Stimulated activated naive CD8-positive, alpha-beta T cell treated with anti-CD3 and anti-CD28 coated beads, Interleukin-15, Interleukin-2, amounts not matched to agents 100 ng/mL and 50 ng/mL, for 24 hours (primary cell): ENCODE measurements around the gene ST8SIA1.
A peak's percentile ranks its signal among the peaks of the same experiment; 100 is the strongest.

Experiments used
- H3K27ac Mint-ChIP-seq: one replicate; pipeline ENCODE4 v1.8.0; 2021; ENCODE audit warnings: mild to moderate bottlenecking, mixed read lengths
- H3K27me3 Mint-ChIP-seq: one replicate; pipeline ENCODE4 v1.8.0; 2021; ENCODE audit warnings: mixed read lengths
- H3K36me3 Mint-ChIP-seq: one replicate; pipeline ENCODE4 v1.8.0; 2021; ENCODE audit warnings: low read depth, mixed read lengths
- H3K4me1 Mint-ChIP-seq: one replicate; pipeline ENCODE4 v1.8.0; 2021; ENCODE audit warnings: low read depth, mixed read lengths
- H3K4me3 Mint-ChIP-seq: one replicate; pipeline ENCODE4 v1.8.0; 2021; ENCODE audit warnings: mild to moderate bottlenecking, mixed read lengths
- H3K9me3 Mint-ChIP-seq: one replicate; pipeline ENCODE4 v1.8.0; 2021; ENCODE audit warnings: mixed read lengths

The ST8SIA1 gene

DNA sequence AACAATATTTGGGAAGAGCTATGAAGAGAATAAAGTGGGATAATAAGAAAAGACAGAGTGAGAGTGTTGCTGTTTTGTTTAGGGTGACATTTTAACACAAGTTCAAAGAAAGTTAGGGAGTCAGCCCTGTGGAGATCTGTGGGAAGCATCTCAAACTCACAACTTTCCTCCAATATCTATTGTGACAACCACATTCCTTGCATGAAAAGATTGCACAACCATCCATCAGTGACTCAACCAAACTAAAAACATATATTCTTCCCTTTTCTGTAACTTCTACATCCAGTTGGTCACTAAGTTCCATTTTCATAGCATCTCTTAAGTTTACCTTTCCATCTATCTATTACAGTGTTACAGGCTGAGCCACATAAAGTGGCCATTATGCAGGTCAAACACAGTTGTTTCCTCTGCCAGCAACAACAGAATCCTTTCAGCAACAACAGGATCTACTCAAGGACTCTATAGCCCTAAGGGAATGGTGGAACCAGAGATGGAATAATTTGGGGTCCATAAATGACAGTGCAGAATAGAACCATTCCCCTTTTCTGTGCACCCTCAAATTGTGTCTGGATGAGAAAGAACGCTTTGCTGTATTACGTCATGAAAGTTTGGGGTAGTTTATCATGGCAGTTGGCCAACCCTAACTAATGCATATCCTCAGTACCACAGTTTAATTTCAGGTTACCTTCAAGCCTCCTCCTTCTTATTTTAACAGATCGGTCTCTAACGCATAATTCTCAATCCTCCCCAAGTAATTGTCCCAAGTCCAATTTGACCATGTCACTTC, 118.8 kb downstream of the ST8SIA1 start:
- H3K36me3 Mint-ChIP-seq: no peaks in the 10 kb centered on the region
- no peaks in the 10 kb centered on the region for H3K9me3 Mint-ChIP-seq
- H3K4me1 Mint-ChIP-seq: no peaks in the 10 kb centered on the region
- H3K27me3 Mint-ChIP-seq: no peaks in the 10 kb centered on the region
- H3K4me3 Mint-ChIP-seq: no peak overlapping the region
- H3K27ac Mint-ChIP-seq: no peak overlapping the region

DNA sequence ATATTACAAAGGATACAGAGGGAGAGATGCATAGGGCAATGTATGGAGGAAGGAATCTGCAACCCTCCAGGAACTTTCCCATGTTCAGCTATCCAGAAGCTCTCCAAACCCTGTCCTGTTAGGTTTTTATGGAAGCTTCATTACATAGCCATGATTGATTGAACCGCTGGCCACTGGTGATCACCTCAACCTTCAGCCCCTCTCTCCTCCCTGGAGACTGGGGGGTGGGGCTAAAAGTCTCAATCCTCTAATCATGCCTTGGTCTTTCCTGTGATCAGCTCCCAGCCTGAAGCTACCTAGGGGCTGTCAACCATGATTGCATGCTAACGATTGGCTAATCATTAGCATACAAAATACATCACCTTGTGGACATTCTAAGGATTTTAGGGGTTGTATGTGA, 123.4 kb downstream of the ST8SIA1 start:
- no peaks in the 10 kb centered on the region for H3K4me1 Mint-ChIP-seq
- H3K27me3 Mint-ChIP-seq: no peaks in the 10 kb centered on the region
- H3K9me3 Mint-ChIP-seq: no peaks in the 10 kb centered on the region
- H3K27ac Mint-ChIP-seq: no peak overlapping the region
- no peak overlapping the region for H3K4me3 Mint-ChIP-seq
- H3K36me3 Mint-ChIP-seq: no peaks in the 10 kb centered on the region

DNA sequence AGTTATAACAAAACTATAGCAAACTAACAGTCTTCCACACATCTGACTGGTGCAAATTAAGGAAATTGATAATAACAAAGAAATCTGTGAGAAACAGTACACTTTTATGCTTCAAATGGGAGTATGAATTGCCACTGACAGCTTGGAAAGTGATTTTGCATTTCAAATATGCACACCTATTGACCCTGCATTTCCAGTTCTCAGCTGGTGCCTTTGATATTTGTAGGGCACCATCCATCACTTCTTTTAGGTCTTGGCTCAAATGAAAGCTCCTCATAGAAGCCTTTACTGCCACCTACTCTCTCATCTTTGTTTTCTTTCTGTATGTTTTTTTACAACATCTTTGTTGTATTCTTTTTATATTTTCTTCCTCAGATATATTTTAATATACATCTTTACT, 125.1 kb downstream of the ST8SIA1 start:
- Mint-ChIP-seq H3K9me3 (peaks cover under 1% of the 10 kb centered on the region), H3K4me1 (no peaks in the 10 kb centered on the region), H3K27me3 (no peaks in the 10 kb centered on the region), H3K4me3 (no peak overlapping the region), H3K36me3 (no peaks in the 10 kb centered on the region), H3K27ac (no peak overlapping the region)

DNA sequence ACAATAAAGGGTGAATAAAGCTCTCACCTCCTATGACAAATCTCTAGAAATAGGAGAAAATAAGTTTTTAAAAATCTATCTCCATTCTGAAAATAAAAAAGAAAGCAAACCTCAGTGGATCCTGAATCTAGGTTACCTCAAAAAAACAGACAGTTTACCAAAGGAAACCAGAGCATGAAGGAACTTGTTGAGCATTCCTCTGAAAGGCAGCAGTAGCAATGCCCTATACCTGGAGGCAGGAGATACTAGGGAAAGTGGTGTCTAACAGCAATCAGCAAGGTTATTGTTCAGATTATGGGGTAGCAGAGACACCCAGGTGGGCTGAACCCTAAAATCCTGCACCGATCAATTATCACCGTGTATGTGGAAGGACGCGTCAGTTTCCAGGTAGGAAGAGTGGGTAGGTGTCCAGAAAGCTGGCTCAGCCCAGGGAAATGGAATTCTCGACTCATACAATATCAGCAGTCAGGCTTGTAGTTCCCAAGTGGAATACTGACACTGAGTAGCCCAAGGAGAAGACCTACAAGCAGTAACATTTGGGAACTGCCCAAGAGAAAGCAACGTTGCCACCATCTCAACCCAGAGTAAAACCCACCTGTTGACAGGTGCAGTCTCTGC, 128.3 kb downstream of the ST8SIA1 start:
- Mint-ChIP-seq H3K36me3 (no peaks in the 10 kb centered on the region), H3K9me3 (peaks cover 10% of the 10 kb centered on the region), H3K4me1 (no peaks in the 10 kb centered on the region), H3K27ac (no peak overlapping the region), H3K27me3 (peaks cover 5% of the 10 kb centered on the region), H3K4me3 (no peak overlapping the region)

DNA sequence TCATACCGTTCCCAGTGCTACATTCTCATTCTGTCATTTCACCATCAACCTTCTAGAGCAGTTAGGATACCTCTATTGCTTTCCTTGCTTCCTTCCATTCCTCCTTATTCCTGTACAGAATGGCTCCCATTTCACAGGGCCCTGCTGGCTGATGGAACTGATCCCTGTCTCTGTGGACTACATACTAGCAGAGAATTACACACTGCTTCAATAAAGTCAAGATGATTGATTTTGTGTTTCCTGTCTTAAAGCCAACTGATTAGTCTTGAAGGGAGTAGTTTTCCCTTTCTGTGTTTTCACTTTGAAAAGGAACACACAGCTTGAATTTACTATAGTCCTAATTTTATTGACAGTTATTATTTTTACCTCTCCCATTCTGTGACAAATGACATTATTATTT, 130.1 kb downstream of the ST8SIA1 start:
- H3K9me3 Mint-ChIP-seq: peaks cover 10% of the 10 kb centered on the region
- H3K4me1 Mint-ChIP-seq: no peaks in the 10 kb centered on the region
- no peak overlapping the region for H3K4me3 Mint-ChIP-seq
- H3K27me3 Mint-ChIP-seq: peaks cover 5% of the 10 kb centered on the region
- no peaks in the 10 kb centered on the region for H3K36me3 Mint-ChIP-seq
- no peak overlapping the region for H3K27ac Mint-ChIP-seq

DNA sequence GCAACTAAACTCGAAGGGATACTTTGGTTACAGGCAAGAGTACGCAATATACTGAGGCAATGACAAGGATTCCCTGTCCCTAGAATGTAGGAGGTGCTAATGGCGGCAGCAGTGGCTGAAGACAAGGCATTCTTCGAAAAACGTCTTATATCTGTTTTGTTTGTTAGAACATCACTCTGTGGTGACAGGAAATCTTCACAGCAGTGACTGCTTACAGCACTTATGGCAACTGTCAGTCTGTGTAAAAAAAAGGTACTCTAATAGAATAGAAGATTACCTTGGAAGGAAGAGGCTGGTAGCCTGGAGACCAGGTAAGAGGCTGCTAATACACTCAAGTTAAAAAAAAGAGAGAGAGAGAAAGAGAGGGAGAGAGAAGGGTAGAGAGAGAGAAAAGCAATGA, 131.7 kb downstream of the ST8SIA1 start:
- peaks cover 10% of the 10 kb centered on the region for H3K9me3 Mint-ChIP-seq
- no peaks in the 10 kb centered on the region for H3K4me1 Mint-ChIP-seq
- no peak overlapping the region for H3K27ac Mint-ChIP-seq
- no peak overlapping the region for H3K4me3 Mint-ChIP-seq
- H3K27me3 Mint-ChIP-seq: peaks cover 5% of the 10 kb centered on the region
- no peaks in the 10 kb centered on the region for H3K36me3 Mint-ChIP-seq

DNA sequence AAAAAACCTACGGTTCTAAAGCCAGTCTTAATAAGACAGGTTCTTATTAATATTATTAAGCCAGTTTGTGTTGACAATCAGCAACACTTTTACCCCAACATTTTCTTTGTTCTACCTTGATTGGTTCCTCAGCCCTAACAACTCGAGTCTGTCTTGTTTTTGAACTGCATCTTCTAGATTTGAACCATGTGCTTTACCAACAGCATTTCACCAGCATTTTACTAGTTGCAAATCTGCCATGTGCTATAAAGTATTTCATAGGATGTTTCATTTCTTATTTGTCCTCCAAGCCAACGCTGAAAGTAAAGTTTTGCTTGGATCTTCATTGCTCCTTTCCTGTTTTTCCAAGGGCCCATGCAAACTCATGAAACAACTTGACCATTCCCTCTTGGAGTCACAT, 133.4 kb downstream of the ST8SIA1 start:
- no peaks in the 10 kb centered on the region for H3K36me3 Mint-ChIP-seq
- H3K9me3 Mint-ChIP-seq: peaks cover 10% of the 10 kb centered on the region
- H3K27me3 Mint-ChIP-seq: peaks cover 5% of the 10 kb centered on the region
- H3K27ac Mint-ChIP-seq: no peak overlapping the region
- no peaks in the 10 kb centered on the region for H3K4me1 Mint-ChIP-seq
- H3K4me3 Mint-ChIP-seq: no peak overlapping the region

DNA sequence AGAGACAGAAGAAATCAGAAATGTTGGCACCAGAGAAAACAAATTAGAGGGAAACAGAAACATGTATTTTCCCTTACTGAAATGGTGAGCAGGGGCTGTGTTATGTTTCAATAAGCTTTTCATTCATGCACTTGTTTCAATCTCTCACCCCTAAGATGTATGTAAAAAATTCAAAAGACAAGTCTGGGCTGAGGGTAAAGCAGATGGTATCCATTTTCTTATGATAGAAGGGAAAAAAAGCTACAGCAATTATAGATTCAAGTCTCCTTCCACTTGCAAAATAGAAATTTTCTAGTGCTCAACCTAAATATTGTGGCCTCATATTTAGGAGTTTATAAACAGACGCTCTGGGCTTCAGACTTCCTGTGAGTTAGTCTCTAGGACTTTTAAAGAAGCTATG, 138.3 kb downstream of the ST8SIA1 start:
- no peak overlapping the region for H3K27ac Mint-ChIP-seq
- no peaks in the 10 kb centered on the region for H3K36me3 Mint-ChIP-seq
- H3K27me3 Mint-ChIP-seq: no peaks in the 10 kb centered on the region
- H3K4me3 Mint-ChIP-seq: no peak overlapping the region
- H3K4me1 Mint-ChIP-seq: no peaks in the 10 kb centered on the region
- no peaks in the 10 kb centered on the region for H3K9me3 Mint-ChIP-seq

DNA sequence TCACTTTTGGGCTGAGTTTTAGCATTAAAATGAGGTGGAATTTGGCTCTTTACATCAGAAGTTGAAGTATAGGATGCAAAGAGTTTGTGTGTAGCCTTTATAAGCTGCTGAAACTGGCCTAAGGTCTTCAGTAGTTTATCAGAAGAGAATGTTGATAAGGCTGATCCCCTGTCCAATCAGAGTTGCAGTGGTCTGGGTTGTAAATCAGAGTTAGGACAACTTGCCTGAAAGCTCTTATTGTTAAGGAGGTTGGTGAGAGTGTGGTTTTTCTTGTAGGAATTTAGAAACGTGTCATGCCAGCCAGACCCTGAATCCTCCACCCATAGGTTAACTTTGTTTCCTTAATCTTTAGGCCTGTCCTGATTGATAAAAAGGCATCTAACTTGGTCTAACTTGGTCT, 143.5 kb downstream of the ST8SIA1 start:
- no peak overlapping the region for H3K4me3 Mint-ChIP-seq
- no peak overlapping the region for H3K27ac Mint-ChIP-seq
- H3K36me3 Mint-ChIP-seq: no peaks in the 10 kb centered on the region
- H3K27me3 Mint-ChIP-seq: no peaks in the 10 kb centered on the region
- H3K4me1 Mint-ChIP-seq: no peaks in the 10 kb centered on the region
- no peaks in the 10 kb centered on the region for H3K9me3 Mint-ChIP-seq

DNA sequence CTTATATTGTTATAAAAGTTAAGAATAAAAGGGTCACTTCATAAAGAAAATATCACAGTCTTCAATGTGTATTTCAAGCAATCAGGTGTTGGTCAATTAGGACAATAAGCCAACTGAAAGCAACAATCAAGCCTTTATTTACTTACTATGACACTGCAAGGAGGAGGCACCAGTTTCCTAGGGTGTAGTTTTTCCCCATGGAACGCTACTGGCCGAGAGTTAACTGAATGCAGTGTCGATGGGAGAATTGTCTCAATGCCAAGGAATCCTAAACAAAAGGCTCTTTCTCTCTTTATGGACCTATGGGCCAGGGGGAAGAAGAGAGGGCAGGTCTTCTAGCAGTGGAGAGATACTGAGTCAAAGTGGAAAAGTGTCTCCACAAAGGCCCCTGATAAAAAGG, 146.1 kb downstream of the ST8SIA1 start:
- Mint-ChIP-seq H3K36me3 (no peaks in the 10 kb centered on the region), H3K4me3 (no peak overlapping the region), H3K27ac (no peak overlapping the region), H3K4me1 (no peaks in the 10 kb centered on the region), H3K9me3 (no peaks in the 10 kb centered on the region), H3K27me3 (no peaks in the 10 kb centered on the region)

DNA sequence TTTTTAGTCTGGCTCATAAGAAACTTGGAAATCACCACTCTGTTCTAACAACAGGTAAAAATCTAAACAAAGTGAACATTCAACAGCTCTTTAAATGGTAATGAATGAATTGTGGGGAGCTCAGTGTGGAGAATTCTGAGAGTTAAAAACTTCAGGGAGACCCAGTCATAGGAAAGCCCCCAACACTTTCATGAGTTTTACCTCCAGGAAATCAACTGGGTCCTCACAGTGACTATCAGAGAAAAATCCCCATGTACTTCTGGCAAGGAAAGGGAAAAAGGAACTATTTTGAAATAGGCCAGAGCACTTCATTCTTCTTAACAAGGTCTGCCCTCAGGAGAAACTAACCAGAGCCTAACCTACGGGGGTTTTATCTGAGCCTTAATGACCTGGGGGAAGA, 153.8 kb downstream of the ST8SIA1 start:
- Mint-ChIP-seq H3K27ac (no peak overlapping the region), H3K4me1 (no peaks in the 10 kb centered on the region), H3K36me3 (no peaks in the 10 kb centered on the region), H3K27me3 (peaks cover 4% of the 10 kb centered on the region), H3K4me3 (no peak overlapping the region), H3K9me3 (no peaks in the 10 kb centered on the region)

DNA sequence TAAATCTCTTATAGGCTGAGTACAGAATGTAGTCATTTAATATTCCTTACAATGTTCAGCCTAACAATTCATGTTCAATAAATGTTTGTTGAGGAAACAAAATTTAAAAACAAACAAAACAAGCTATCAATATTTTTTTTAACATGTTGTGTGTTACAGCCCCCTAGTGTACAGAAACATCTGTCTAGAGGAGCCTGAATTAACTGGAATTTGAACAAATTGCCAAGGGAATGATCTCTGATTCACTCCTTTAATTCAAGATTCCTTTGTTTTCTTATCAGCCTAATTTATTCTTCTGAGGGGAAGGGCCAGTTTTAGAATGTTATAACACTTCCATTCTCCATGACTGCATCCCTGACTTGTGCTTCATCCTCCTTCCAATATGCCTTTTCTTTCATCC, 161.3 kb downstream of the ST8SIA1 start:
- H3K36me3 Mint-ChIP-seq: no peaks in the 10 kb centered on the region
- H3K9me3 Mint-ChIP-seq: no peaks in the 10 kb centered on the region
- H3K4me3 Mint-ChIP-seq: no peak overlapping the region
- peaks cover 4% of the 10 kb centered on the region for H3K27me3 Mint-ChIP-seq
- H3K27ac Mint-ChIP-seq: no peak overlapping the region
- H3K4me1 Mint-ChIP-seq: peaks cover 4% of the 10 kb centered on the region

DNA sequence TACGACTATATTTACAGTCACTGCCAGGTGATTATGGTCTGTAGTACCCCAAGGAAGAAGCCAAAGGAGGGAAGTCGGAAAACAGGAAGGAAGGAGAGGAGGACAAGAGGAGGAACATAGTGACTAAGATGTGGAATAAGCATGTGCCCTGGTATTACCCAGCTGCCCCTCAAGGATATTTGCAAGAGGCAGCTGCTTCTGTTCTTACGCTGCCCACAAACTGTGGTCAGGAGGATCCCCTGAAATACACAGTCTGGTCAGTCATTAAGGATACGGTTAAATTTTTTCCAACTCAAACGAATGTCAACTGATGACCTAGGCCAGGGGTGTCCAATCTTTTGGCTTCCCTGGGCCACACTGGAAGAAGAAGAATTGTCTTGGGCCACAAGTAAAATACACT, 162.0 kb downstream of the ST8SIA1 start:
- Mint-ChIP-seq H3K36me3 (no peaks in the 10 kb centered on the region), H3K4me1 (peaks cover 4% of the 10 kb centered on the region), H3K9me3 (no peaks in the 10 kb centered on the region), H3K27me3 (peaks cover 4% of the 10 kb centered on the region), H3K27ac (no peak overlapping the region), H3K4me3 (no peak overlapping the region)

DNA sequence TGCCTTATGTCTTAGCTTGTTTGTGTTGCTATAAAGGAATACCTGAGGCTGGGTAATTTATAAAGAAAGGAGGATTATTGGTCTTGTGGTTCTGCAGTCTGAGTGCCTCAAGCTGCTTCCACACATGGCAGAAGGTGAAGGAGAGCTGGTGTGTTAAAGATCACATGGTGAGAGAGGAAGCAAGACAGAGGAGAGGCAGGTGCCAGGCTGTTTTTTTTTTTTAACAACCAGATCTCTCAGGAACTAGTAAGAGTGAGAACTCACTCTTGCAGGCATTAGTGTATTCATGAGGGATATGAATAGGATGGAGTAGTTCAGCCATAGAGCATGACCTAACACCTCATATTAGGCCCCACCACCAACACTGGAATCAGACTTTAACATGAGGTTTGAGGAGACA, 165.1 kb downstream of the ST8SIA1 start:
- Mint-ChIP-seq H3K4me1 (peaks cover 14% of the 10 kb centered on the region), H3K9me3 (no peaks in the 10 kb centered on the region), H3K36me3 (no peaks in the 10 kb centered on the region), H3K27me3 (no peaks in the 10 kb centered on the region), H3K27ac (no peak overlapping the region), H3K4me3 (no peak overlapping the region)

DNA sequence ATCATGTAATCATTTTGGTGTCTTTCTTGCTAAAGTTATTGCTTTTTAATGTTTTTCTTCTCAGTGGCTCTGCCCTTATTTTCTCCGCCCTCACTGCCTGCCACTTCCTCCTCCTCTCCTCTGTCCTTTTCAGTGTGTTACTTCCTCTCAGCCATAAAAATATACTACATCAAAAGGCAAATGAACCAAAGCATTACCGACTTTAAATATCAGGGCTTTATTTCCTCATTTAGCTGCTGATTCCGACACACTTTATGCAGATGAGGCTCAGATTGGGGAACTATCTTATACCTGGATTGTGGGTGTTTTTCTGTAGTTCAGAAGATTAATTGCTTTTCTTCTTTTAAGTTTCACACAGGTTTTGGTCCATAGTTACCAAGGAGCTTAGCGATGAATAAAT, 170.4 kb downstream of the ST8SIA1 start:
- H3K4me3 Mint-ChIP-seq: no peak overlapping the region
- H3K27ac Mint-ChIP-seq: peak overlapping the region; percentile 26
- no peaks in the 10 kb centered on the region for H3K27me3 Mint-ChIP-seq
- H3K4me1 Mint-ChIP-seq: peaks cover 46% of the 10 kb centered on the region
- peaks cover 7% of the 10 kb centered on the region for H3K9me3 Mint-ChIP-seq
- H3K36me3 Mint-ChIP-seq: no peaks in the 10 kb centered on the region

DNA sequence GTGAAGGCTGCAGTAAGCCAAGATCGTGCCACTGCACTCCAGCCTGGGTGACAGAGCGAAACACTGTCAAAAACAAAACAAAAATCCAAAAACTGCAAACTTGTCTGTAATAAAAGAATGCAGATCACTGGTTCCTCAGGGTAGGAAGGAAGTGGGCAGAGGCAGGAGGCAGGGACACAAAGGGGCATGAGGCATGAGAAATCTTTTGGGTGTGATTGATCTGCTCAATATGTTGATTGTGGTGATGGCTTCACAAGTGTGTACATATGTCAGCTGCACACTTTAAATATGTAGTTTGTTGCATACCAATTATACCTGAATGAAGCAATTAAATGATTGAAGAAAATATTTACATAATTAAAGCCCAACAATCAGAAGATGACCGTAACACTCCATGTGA, 170.9 kb downstream of the ST8SIA1 start:
- no peaks in the 10 kb centered on the region for H3K36me3 Mint-ChIP-seq
- H3K27me3 Mint-ChIP-seq: no peaks in the 10 kb centered on the region
- H3K27ac Mint-ChIP-seq: no peak overlapping the region
- H3K9me3 Mint-ChIP-seq: peaks cover 7% of the 10 kb centered on the region
- no peak overlapping the region for H3K4me3 Mint-ChIP-seq
- peaks cover 45% of the 10 kb centered on the region for H3K4me1 Mint-ChIP-seq
